Right kidney (tissue), 9 donors: ENCODE measurements around the gene CERKL.
"Not testable (repeated sequence)": the region's sequence is repeated elsewhere in the genome, so short reads cannot be mapped to it uniquely, and the experiment has no call there.

Experiments
- DNase-seq: peaks from one replicate; pipeline ENCODE4 v3.0.0-alpha.2; 2016
- long read RNA-seq, 8 donors: transcript quantifications; one replicate each; lab custom pipeline, GENCODE V29; 2026

CERKL gene
- long read RNA-seq, donor 1: 0 reads
- long read RNA-seq, donor 2: 0 reads
- long read RNA-seq, donor 3: 0 reads
- long read RNA-seq, donor 4, partial matches to known transcripts: 0 of 1 reads
- long read RNA-seq, donor 4, other reads (novel, unspliced or antisense): 0 of 1 reads
- long read RNA-seq, donor 5: 0 reads
- long read RNA-seq, donor 6: 0 reads
- long read RNA-seq, donor 7: 0 reads
- long read RNA-seq, donor 8, partial matches to known transcripts: 18 of 18 reads
- long read RNA-seq, donor 8, other reads (novel, unspliced or antisense): 0 of 18 reads

GRCh38 chr2:181656450-181657291 lies at the start of gene CERKL:
Gene CERKL, minus strand, starts transcription at chr2:181657105. Its CDS starts 99 bp downstream, at chr2:181657006.
- DNase-seq: peak; percentile 73

- DNase-seq: not testable (repeated sequence)
Measured at GRCh38 chr2:181702519-181702918, 45.6 kb upstream of the CERKL start.

GRCh38 chr2:181698223-181698622 lies 41.3 kb upstream of the CERKL start:
- DNase-seq: no peak

GRCh38 chr2:181697571-181697970 lies 40.7 kb upstream of the CERKL start:
- DNase-seq: no peak

GRCh38 chr2:181697126-181697525 lies 40.2 kb upstream of the CERKL start:
- no peak for DNase-seq

- no peak for DNase-seq
Measured at GRCh38 chr2:181694271-181694670, 37.4 kb upstream of the CERKL start.

GRCh38 chr2:181690860-181691259 lies 34.0 kb upstream of the CERKL start:
- no peak for DNase-seq

GRCh38 chr2:181686576-181687185 lies 29.8 kb upstream of the CERKL start:
- DNase-seq: no peak

- DNase-seq: peak; percentile 40
Measured at GRCh38 chr2:181685150-181685688, 28.3 kb upstream of the CERKL start.

- DNase-seq: peak; percentile 8
Measured at GRCh38 chr2:181684454-181685149, 27.7 kb upstream of the CERKL start.

GRCh38 chr2:181683518-181684453 lies 26.9 kb upstream of the CERKL start:
- DNase-seq: peak; percentile 30

GRCh38 chr2:181682795-181683517 lies 26.1 kb upstream of the CERKL start:
- peak; percentile 54 for DNase-seq

- no peak for DNase-seq
Measured at GRCh38 chr2:181682026-181682789, 25.3 kb upstream of the CERKL start.

- peak; percentile 8 for DNase-seq
Measured at GRCh38 chr2:181680937-181681811, 24.3 kb upstream of the CERKL start.

- DNase-seq: peak; percentile 15
Measured at GRCh38 chr2:181680055-181680936, 23.4 kb upstream of the CERKL start, which contains the start of gene NEUROD1. Gene NEUROD1, minus strand, starts transcription at chr2:181680517. Its CDS starts 1,657 bp downstream, at chr2:181678860.

- DNase-seq: no peak
Measured at GRCh38 chr2:181679544-181679979, 22.7 kb upstream of the CERKL start.

GRCh38 chr2:181678861-181679543 lies 22.1 kb upstream of the CERKL start:
- no peak for DNase-seq
